ENCODE data around the gene CPNE7. TPM values are rescaled to one million over a fixed set of nuclear protein-coding genes. Genes with fewer than 3 reads are reported as not detected.
"Not testable (repeated sequence)": the region's sequence is repeated elsewhere in the genome, so short reads cannot be mapped to it uniquely, and the experiment has no call there.

Gene CPNE7
- polyA plus RNA-seq, 3 donors: 0.28 to 0.65 TPM; not detected in 1

GRCh38 chr16:89634463-89635385 lies 59.2 kb downstream of the CPNE7 start:
- 29 to 79% (median 47%) methylated on average over 2 of the region's 2 CpGs for WGBS, 3 donors

GRCh38 chr16:89636663-89637062 lies 61.1 kb downstream of the CPNE7 start:
- no peak overlapping the region for H3K27ac ChIP-seq (ENCODE audit: low read depth, low read length)
- 83 to 90% (median 87%) methylated on average over 11 to 12 of the region's 12 CpGs for whole genome bisulfite sequencing, 3 donors

More at GRCh38 chr16:89634463-89635385, 59.2 kb downstream of the CPNE7 start:
- not testable (repeated sequence) for H3K27ac ChIP-seq (ENCODE audit: low read depth, low read length)

- 72 to 81% (median 77%) methylated on average over 10 of the region's 10 CpGs for WGBS, 3 donors
- H3K27ac ChIP-seq (ENCODE audit: low read depth, low read length): no peak overlapping the region
Observed at GRCh38 chr16:89637379-89637778, 61.8 kb downstream of the CPNE7 start.

- 73 to 86% (median 79%) methylated on average over 7 to 10 of the region's 10 CpGs for WGBS, 3 donors
- no peak overlapping the region for H3K27ac ChIP-seq (ENCODE audit: low read depth, low read length)
Observed at GRCh38 chr16:89638455-89638854, 62.9 kb downstream of the CPNE7 start.

GRCh38 chr16:89639385-89639784 lies 63.8 kb downstream of the CPNE7 start:
- no peak overlapping the region for H3K27ac ChIP-seq (ENCODE audit: low read depth, low read length)
- WGBS, 3 donors: 85 to 92% (median 87%) methylated on average over 6 of the region's 6 CpGs

GRCh38 chr16:89641458-89642119 lies 66.0 kb downstream of the CPNE7 start:
- 27 to 48% (median 32%) methylated on average over 13 to 14 of the region's 14 CpGs for WGBS, 3 donors
- H3K27ac ChIP-seq (ENCODE audit: low read depth, low read length): no peak overlapping the region

- 68 to 82% (median 75%) methylated on average over 12 to 13 of the region's 13 CpGs for WGBS, 3 donors
- H3K27ac ChIP-seq (ENCODE audit: low read depth, low read length): no peak overlapping the region
Observed at GRCh38 chr16:89642574-89642973, 67.0 kb downstream of the CPNE7 start.

GRCh38 chr16:89643769-89644300 lies 68.3 kb downstream of the CPNE7 start:
- 72 to 83% (median 77%) methylated on average over 14 of the region's 14 CpGs for WGBS, 3 donors

GRCh38 chr16:89645122-89645521 lies 69.6 kb downstream of the CPNE7 start:
- no peak overlapping the region for H3K27ac ChIP-seq (ENCODE audit: low read depth, low read length)
- 80 to 84% (median 82%) methylated on average over 11 of the region's 11 CpGs for WGBS, 3 donors

More at GRCh38 chr16:89643769-89644300, 68.3 kb downstream of the CPNE7 start:
- no peak overlapping the region for H3K27ac ChIP-seq (ENCODE audit: low read depth, low read length)

GRCh38 chr16:89646270-89646669 lies 70.7 kb downstream of the CPNE7 start:
- WGBS, 3 donors: 94 to 95% (median 95%) methylated on average over 22 of the region's 22 CpGs

More at GRCh38 chr16:89646270-89646669, 70.7 kb downstream of the CPNE7 start:
- H3K27ac ChIP-seq (ENCODE audit: low read depth, low read length): no peak overlapping the region

Other genes starting within 250 kb of the CPNE7 start
- 10 to 100 TPM; 24.9 to 53.9 (median 48.4) TPM for gene ANKRD11, start 85.2 kb upstream of the CPNE7 start, polyA plus RNA-seq
- 10 to 100 TPM; 38.4 to 62.0 (median 61.1) TPM for gene SPG7, start 67.4 kb upstream of the CPNE7 start, polyA plus RNA-seq
- gene RPL13, start 15.1 kb upstream of the CPNE7 start, polyA plus RNA-seq: 1,000 to 10,000 TPM; 5,860 to 8,120 (median 6,597) TPM
- gene DPEP1, start 37.9 kb downstream of the CPNE7 start, polyA plus RNA-seq: 100 to 1,000 TPM in 1 of 3 donors, under 1 TPM in 2; 0.16 to 133 (median 0.34) TPM
- 10 to 100 TPM; 34.9 to 59.4 (median 54.2) TPM for gene CHMP1A, start 82.0 kb downstream of the CPNE7 start, polyA plus RNA-seq
- 1 to 10 TPM; 2.7 to 3.1 (median 2.8) TPM for gene SPATA33, start 82.1 kb downstream of the CPNE7 start, polyA plus RNA-seq
- 10 to 100 TPM; 58.4 to 66.1 (median 59.4) TPM for gene CDK10, start 110.9 kb downstream of the CPNE7 start, polyA plus RNA-seq
- 10 to 100 TPM in 2 of 3 donors, 1 to 10 TPM in 1; 7.3 to 22.6 (median 11.6) TPM for gene SPATA2L, start 125.9 kb downstream of the CPNE7 start, polyA plus RNA-seq
- gene VPS9D1, start 145.1 kb downstream of the CPNE7 start, polyA plus RNA-seq: 10 to 100 TPM in 2 of 3 donors, 1 to 10 TPM in 1; 5.9 to 19.8 (median 17.3) TPM
- 10 to 100 TPM; 10.7 to 22.5 (median 20.1) TPM for gene ZNF276, start 145.8 kb downstream of the CPNE7 start, polyA plus RNA-seq
- 1 to 10 TPM; 1.3 to 2.8 (median 2.0) TPM for gene FANCA, start 240.9 kb downstream of the CPNE7 start, polyA plus RNA-seq